Measurements from ENCODE around the gene ENPEP. TPM values are rescaled to one million over a fixed set of nuclear protein-coding genes. Genes with fewer than 3 reads are reported as not detected.

The ENPEP gene
- total RNA-seq, 4 donors from 2014 or later = 4.3 to 5.4 (median 4.8) TPM

- intact Hi-C loops (cut with DNase I) = loop anchor here (2.0 to 10.0 kb wide), 3 partner anchors 170 to 514 kb away; no protein-coding TSS in a partner anchor
- Histone ChIP-seq H3K4me1 (peaks cover 0 to 4% (median 2%) of the 10 kb centered on the region in 4 donors), H3K27ac (replicated peaks in 1 of 4) (no peak overlapping the region), H3K4me3 (no peak overlapping the region), H3K9me3 (no peaks in the 10 kb centered on the region), H3K27me3 (no peaks in the 10 kb centered on the region), H3K36me3 (no peaks in the 10 kb centered on the region)
- DNase-seq (ENCODE audit: extremely low spot score) = no peak
- TF ChIP-seq POLR2A (IDR thresholded peaks at IDR 0.05; ENCODE audit: low read depth) = no peak
- TF ChIP-seq CTCF (IDR thresholded peaks at IDR 0.05) = peak; percentile 60 to 75 (median 67)
These were observed 39.0 kb downstream of the ENPEP start for GRCh38 chr4:110514889-110515479.

GRCh38 chr4:110515676-110516075 is 39.7 kb downstream of the ENPEP start:
- Histone ChIP-seq H3K4me3 (peak overlapping the region; percentile 36 to 51 (median 50)), H3K27ac (replicated peaks in 1 of 4) (peak overlapping the region in 1 of 4 donors; percentile 14), H3K36me3 (no peaks in the 10 kb centered on the region), H3K27me3 (no peaks in the 10 kb centered on the region), H3K9me3 (no peaks in the 10 kb centered on the region), H3K4me1 (peaks cover 0 to 4% (median 2%) of the 10 kb centered on the region in 4 donors)
- no peak for DNase-seq (ENCODE audit: extremely low spot score)
- WGBS = 73% methylated on average over 5 of the region's 5 CpGs
- TF ChIP-seq POLR2AphosphoS5 (IDR thresholded peaks at IDR 0.05) = no peak
- TF ChIP-seq EP300 (IDR thresholded peaks at IDR 0.05) = no peak
- no peak for TF ChIP-seq CTCF (IDR thresholded peaks at IDR 0.05)
- TF ChIP-seq POLR2A (IDR thresholded peaks at IDR 0.05; ENCODE audit: low read depth) = no peak
- intact Hi-C loops (cut with DNase I) = loop anchor here (2.0 to 10.0 kb wide), 3 partner anchors 171 to 515 kb away; no protein-coding TSS in a partner anchor

- Histone ChIP-seq H3K4me1 (peaks cover 0 to 4% (median 2%) of the 10 kb centered on the region in 4 donors), H3K27me3 (no peaks in the 10 kb centered on the region), H3K9me3 (no peaks in the 10 kb centered on the region), H3K36me3 (no peaks in the 10 kb centered on the region), H3K27ac (replicated peaks in 1 of 4) (peak overlapping the region in 2 of 4 donors; percentile 14 to 24), H3K4me3 (peak overlapping the region; percentile 36 to 51 (median 50))
- TF ChIP-seq CTCF (IDR thresholded peaks at IDR 0.05) = peak; percentile 58 to 72 (median 64)
- no peak for TF ChIP-seq EP300 (IDR thresholded peaks at IDR 0.05)
- DNase-seq (ENCODE audit: extremely low spot score) = no peak
- intact Hi-C loops (cut with DNase I) = loop anchor here (10.0 kb wide), 2 partner anchors 172 to 202 kb away; no protein-coding TSS in a partner anchor
- WGBS = 29% methylated on average over 8 of the region's 8 CpGs
These were observed 40.4 kb downstream of the ENPEP start for GRCh38 chr4:110516106-110516922.

GRCh38 chr4:110518889-110519490 is 43.0 kb downstream of the ENPEP start:
- H3K36me3 ChIP-seq = no peaks in the 10 kb centered on the region

More at GRCh38 chr4:110518889-110519490, 43.0 kb downstream of the ENPEP start:
- no peak for TF ChIP-seq POLR2A (IDR thresholded peaks at IDR 0.05; ENCODE audit: low read depth)
- peak; percentile 52 to 67 (median 56) for TF ChIP-seq CTCF (IDR thresholded peaks at IDR 0.05)
- H3K4me3 ChIP-seq = no peak overlapping the region
- no peak for DNase-seq (ENCODE audit: extremely low spot score)
- H3K27ac ChIP-seq (replicated peaks in 1 of 4) = no peak overlapping the region
- intact Hi-C loops (cut with DNase I) = loop anchor here (10.0 kb wide), 2 partner anchors 174 to 204 kb away; no protein-coding TSS in a partner anchor
- peaks cover 0 to 4% (median 2%) of the 10 kb centered on the region in 4 donors for H3K4me1 ChIP-seq
- no peaks in the 10 kb centered on the region for H3K27me3 ChIP-seq
- no peaks in the 10 kb centered on the region for H3K9me3 ChIP-seq
- WGBS = 84% methylated on average over 2 of the region's 2 CpGs
